PC-9 (cell line): ENCODE results near the gene ATP1B1. TPM values are rescaled to one million over a fixed set of nuclear protein-coding genes. Genes with fewer than 3 reads are reported as not detected.

ENCODE experiments used
- BruUV-seq: library from RNA; stranded (reverse); fragments of 400-500 nt; replicated peaks from 2 replicates; lab custom pipeline; 2021; lab: Mats Ljungman, UMichigan
- CTCF ChIA-PET: fragments of 300-600 bp; sonication (Branson Sonifier 250); formaldehyde crosslinking; loops from one replicate; lab custom pipeline; 2022; ENCODE audit warnings: antibody characterized with exemption; lab: Charles Lee
- POLR2A ChIA-PET: fragments of 300-600 bp; sonication (Branson Sonifier 250); formaldehyde crosslinking; loops from one replicate; lab custom pipeline; 2022; ENCODE audit warnings: antibody characterized with exemption; ENCODE audit not compliant: unreplicated experiment; lab: Charles Lee
- DNase-seq, 2 experiments: peaks; one replicate each; pipeline versions ENCODE4 v3.0.0 to v3.0.0-alpha.2; 2015 to 2022; ENCODE audit warnings: mixed read lengths in 1 of 2
- H2AFZ ChIP-seq: fragments of 200-600 bp; sonication (generic); 2 replicates; pipeline ENCODE4 v1.8.1; 2017; ENCODE audit warnings: antibody characterized with exemption
- H3F3A ChIP-seq: fragments of 200-600 bp; sonication (generic); 2 replicates; pipeline ENCODE4 v1.8.1; 2017; ENCODE audit warnings: antibody characterized with exemption, mild to moderate bottlenecking, low read depth; ENCODE audit not compliant: insufficient read depth
- H3K27ac ChIP-seq: fragments of 200-600 bp; sonication (generic); 2 replicates; pipeline ENCODE4 v1.6.1; 2016; ENCODE audit warnings: mixed run types
- H3K27me3 ChIP-seq: fragments of 200-600 bp; sonication (generic); 2 replicates; pipeline ENCODE4 v1.6.1; 2016; ENCODE audit warnings: low read depth, mixed run types; ENCODE audit not compliant: insufficient read depth
- H3K36me3 ChIP-seq: fragments of 200-600 bp; sonication (generic); 2 replicates; pipeline ENCODE4 v1.6.1; 2016; ENCODE audit warnings: low read depth, mixed run types
- H3K4me1 ChIP-seq: fragments of 200-600 bp; sonication (generic); replicated peaks from 2 replicates; pipeline ENCODE4 v1.6.1; 2016; ENCODE audit warnings: mixed run types; ENCODE audit not compliant: insufficient read depth
- H3K4me2 ChIP-seq: fragments of 200-600 bp; sonication (generic); 2 replicates; pipeline ENCODE4 v1.6.1; 2017; ENCODE audit warnings: mixed run types
- H3K4me3 ChIP-seq: fragments of 200-600 bp; sonication (generic); 2 replicates; pipeline ENCODE4 v1.6.1; 2016; ENCODE audit warnings: mixed run types
- H3K79me2 ChIP-seq: fragments of 200-600 bp; sonication (generic); 2 replicates; pipeline ENCODE4 v1.6.1; 2017; ENCODE audit warnings: low read depth, mixed run types
- H3K9me2 ChIP-seq: fragments of 200-600 bp; sonication (generic); 2 replicates; pipeline ENCODE4 v1.8.1; 2017; ENCODE audit warnings: mild to moderate bottlenecking; ENCODE audit not compliant: insufficient read depth
- H3K9me3 ChIP-seq: fragments of 200-600 bp; sonication (generic); 2 replicates; pipeline ENCODE4 v1.8.1; 2016; ENCODE audit warnings: low read depth; ENCODE audit not compliant: insufficient read depth
- H4K20me1 ChIP-seq: fragments of 200-600 bp; sonication (generic); 2 replicates; pipeline ENCODE4 v1.8.1; 2017; ENCODE audit not compliant: insufficient read depth
- EZH2 ChIP-seq: fragments of 200-600 bp; sonication (generic); IDR thresholded peaks from 2 replicates; pipeline ENCODE4 v1.8.0; 2017; ENCODE audit warnings: antibody characterized with exemption, low read depth
- intact Hi-C: fragments of 100-400 bp; cut with micrococcal nuclease; formaldehyde crosslinking; loops from one replicate; pipeline ENCODE4 v1.10.0; 2022; ENCODE audit not compliant: unreplicated experiment
- total RNA-seq: library from RNA; stranded (reverse); gene quantifications from 2 replicates; pipeline ENCODE4 v1.2.3, GENCODE V29; 2021
- TF ChIP-seq, protein P1 (sequence below): fragments of 200-600 bp; sonication (generic); conservative IDR thresholded peaks from 2 replicates; pipeline ENCODE4 v1.6.1; 2017; ENCODE audit warnings: mixed run types, antibody characterized with exemption, mild to moderate bottlenecking, moderate library complexity

Gene ATP1B1
- total RNA-seq, 1 experiment from 2014 or later = 110 TPM

DNA sequence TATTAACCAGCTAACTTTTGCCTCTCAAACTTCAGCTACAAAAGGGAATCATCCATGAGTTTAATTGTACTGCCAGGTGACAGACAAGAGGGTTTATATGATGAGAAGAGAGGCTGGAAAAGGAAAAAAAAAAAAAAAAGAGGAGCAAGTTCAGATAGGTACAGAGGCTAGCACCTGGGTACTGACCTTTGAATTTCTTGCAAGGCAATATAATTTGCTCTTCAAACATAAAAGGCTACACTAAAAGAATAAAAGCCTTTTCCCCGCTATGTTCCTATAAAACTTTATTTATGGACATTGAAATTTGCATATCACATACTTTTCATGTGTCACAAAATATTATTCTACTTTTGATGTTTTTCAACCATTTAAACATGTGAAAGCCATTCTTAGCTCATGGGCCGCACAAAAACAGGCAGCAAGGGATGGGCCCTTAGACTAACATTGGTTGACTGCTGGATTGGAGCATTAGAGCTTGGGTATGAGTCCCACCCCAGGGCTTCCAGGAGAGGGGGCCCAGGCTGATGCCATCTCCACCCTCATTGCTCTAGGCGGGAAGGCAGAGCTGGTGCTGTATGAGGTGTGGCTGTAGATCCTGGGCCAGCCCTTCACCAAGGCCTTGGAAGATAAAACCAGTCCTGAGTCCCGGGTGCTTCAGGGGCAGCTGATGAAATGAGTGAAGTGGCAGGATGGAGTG, 44.3 kb downstream of the ATP1B1 start:
- CTCF ChIA-PET = interaction anchor here (0.7 kb wide), 1 partner anchor 9 kb away, joined by 8 read pairs; no protein-coding TSS in a partner anchor
- Histone ChIP-seq H3F3A (no peaks in the 10 kb centered on the region), H3K36me3 (no peaks in the 10 kb centered on the region), H2AFZ (no peak overlapping the region), H4K20me1 (no peaks in the 10 kb centered on the region), H3K4me3 (no peak overlapping the region), H3K4me1 (peaks cover 8% of the 10 kb centered on the region; the same call in 1 of the 2 replicates), H3K9me3 (no peaks in the 10 kb centered on the region), H3K27ac (no peak overlapping the region), H3K9me2 (no peaks in the 10 kb centered on the region), H3K27me3 (no peaks in the 10 kb centered on the region), H3K4me2 (no peak overlapping the region), H3K79me2 (no peaks in the 10 kb centered on the region)
- POLR2A ChIA-PET = no interaction called here
- intact Hi-C loops = no loop called here
- DNase-seq = no peak
- no TSS peak for BruUV-seq
- no peak for TF ChIP-seq EZH2
- TF ChIP-seq, protein P1, sequence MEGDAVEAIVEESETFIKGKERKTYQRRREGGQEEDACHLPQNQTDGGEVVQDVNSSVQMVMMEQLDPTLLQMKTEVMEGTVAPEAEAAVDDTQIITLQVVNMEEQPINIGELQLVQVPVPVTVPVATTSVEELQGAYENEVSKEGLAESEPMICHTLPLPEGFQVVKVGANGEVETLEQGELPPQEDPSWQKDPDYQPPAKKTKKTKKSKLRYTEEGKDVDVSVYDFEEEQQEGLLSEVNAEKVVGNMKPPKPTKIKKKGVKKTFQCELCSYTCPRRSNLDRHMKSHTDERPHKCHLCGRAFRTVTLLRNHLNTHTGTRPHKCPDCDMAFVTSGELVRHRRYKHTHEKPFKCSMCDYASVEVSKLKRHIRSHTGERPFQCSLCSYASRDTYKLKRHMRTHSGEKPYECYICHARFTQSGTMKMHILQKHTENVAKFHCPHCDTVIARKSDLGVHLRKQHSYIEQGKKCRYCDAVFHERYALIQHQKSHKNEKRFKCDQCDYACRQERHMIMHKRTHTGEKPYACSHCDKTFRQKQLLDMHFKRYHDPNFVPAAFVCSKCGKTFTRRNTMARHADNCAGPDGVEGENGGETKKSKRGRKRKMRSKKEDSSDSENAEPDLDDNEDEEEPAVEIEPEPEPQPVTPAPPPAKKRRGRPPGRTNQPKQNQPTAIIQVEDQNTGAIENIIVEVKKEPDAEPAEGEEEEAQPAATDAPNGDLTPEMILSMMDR = no peak

DNA sequence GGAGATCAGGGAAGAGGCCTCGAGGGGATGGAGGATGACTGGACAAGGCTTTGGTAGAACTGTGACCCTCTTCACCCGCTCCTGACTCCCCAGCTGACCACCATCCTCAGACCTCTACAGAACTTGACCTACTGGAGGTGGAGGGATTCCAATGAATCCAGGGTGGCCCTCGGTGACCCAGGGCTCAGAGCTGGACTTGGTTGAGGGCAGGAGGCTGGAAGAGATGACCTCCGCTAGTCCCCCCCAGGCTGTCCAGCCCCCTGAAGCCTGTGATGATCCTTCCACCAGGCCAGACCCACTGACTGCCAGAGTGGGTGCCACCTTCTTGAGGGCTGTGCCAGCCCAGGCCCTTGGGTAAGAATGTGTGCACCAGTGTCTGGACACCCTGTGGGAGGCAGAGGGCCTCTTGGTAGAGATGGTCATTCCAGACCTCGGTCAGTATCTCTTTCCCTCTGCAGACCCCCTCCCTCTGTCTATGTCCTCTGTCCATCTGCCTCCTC, 44.9 kb downstream of the ATP1B1 start:
- ChIA-PET POLR2A (no interaction called here), CTCF (no interaction called here)
- Histone ChIP-seq H3K36me3 (no peaks in the 10 kb centered on the region), H3K27ac (no peak overlapping the region), H2AFZ (no peak overlapping the region), H3K79me2 (no peaks in the 10 kb centered on the region), H3K4me3 (no peak overlapping the region), H3K9me3 (no peaks in the 10 kb centered on the region), H3F3A (no peaks in the 10 kb centered on the region), H3K4me1 (peaks cover 8% of the 10 kb centered on the region; the same call in 1 of the 2 replicates), H3K4me2 (no peak overlapping the region), H3K27me3 (no peaks in the 10 kb centered on the region), H4K20me1 (no peaks in the 10 kb centered on the region), H3K9me2 (no peaks in the 10 kb centered on the region)
- DNase-seq = no peak
- no peak for TF ChIP-seq EZH2
- TF ChIP-seq, protein P1 = no peak
- intact Hi-C loops = no loop called here
- BruUV-seq = no TSS peak

DNA sequence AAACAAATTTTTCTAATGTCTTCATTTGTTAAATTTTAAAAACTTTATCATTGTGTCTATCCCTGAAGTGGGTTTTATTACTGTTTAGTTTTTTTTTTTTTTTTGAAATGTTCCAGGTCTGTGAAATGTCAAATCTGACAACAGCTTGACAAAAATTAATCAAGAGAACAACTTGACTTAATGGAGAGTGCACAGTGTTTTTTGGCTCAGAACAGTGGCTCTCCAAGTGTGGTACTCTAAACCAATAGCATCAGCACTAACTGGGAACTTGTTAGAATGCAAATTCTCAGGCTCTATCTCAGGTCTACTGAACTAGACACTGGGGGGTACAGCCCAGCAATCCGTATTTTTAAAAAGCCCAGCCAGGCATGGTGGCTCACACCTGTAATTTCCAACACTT, 49.2 kb downstream of the ATP1B1 start:
- H2AFZ ChIP-seq = no peak overlapping the region
- H3K9me3 ChIP-seq = no peaks in the 10 kb centered on the region
- no peaks in the 10 kb centered on the region for H3F3A ChIP-seq
- no peak overlapping the region for H3K4me3 ChIP-seq
- DNase-seq = no peak
- no peak overlapping the region for H3K4me2 ChIP-seq
- no peaks in the 10 kb centered on the region for H3K27me3 ChIP-seq
- CTCF ChIA-PET = no interaction called here
- BruUV-seq = no TSS peak
- no peak overlapping the region for H3K27ac ChIP-seq
- H3K4me1 ChIP-seq = no peaks in the 10 kb centered on the region
- no peak for TF ChIP-seq EZH2
- TF ChIP-seq, protein P1 = no peak
- intact Hi-C loops = no loop called here
- H3K9me2 ChIP-seq = no peaks in the 10 kb centered on the region
- POLR2A ChIA-PET = no interaction called here
- no peaks in the 10 kb centered on the region for H3K36me3 ChIP-seq
- H4K20me1 ChIP-seq = no peaks in the 10 kb centered on the region
- H3K79me2 ChIP-seq = no peaks in the 10 kb centered on the region
